GM12891 (cell line): ENCODE data around the gene CASP6.

Experiments
- POLR2A ChIP-seq: IDR thresholded peaks from 2 replicates; pipeline ENCODE4 v1.6.1; 2011; ENCODE audit warnings: low read depth, low read length, control low read depth
- POLR2AphosphoS5 ChIP-seq: IDR thresholded peaks from 2 replicates; pipeline ENCODE4 v1.6.1; 2011; ENCODE audit warnings: low read depth, low read length, control low read depth
- POU2F2 ChIP-seq: IDR thresholded peaks from 2 replicates; pipeline ENCODE4 v1.6.1; 2011; ENCODE audit warnings: low read depth, mild to moderate bottlenecking, control low read depth, low read length, moderate library complexity

DNA sequence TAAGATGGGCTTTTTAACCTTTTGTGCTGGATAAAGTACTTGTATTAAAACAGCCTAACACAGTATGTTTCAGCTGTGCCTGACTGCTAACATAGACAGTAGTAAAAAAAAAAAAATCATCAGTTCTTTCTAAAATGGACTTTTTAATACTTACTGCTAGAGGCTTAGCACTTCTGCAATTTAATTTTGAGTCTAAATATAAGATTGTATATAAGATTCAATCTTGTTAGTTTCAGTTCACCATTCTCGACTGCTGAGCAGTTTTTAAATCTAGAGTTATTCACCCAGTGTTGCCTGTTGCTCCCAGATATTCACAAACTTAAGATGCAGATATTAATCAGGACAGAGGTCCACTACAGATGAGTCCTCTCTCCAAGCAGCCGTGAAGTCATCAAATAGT, 19.9 kb upstream of the CASP6 start:
- no peak for TF ChIP-seq POLR2AphosphoS5
- TF ChIP-seq POLR2A: no peak
- no peak for TF ChIP-seq POU2F2
